GM12878 (cell line): ENCODE results near the gene CEP295NL. TPM values are rescaled to one million over a fixed set of nuclear protein-coding genes. Genes with fewer than 3 reads are reported as not detected.

Experiments
- ATAC-seq: fragments of 200-7000 bp; cut with Tn5 transposase; 3 replicates; pipeline ENCODE4 v1.9.1; 2020; ENCODE audit warnings: mild to moderate bottlenecking, moderate library complexity
- BruUV-seq: library from RNA; stranded (reverse); fragments of 400-500 nt; replicated peaks from 2 replicates; lab custom pipeline; 2021; lab: Mats Ljungman, UMichigan
- CTCF ChIA-PET: fragments of 300-600 bp; sonication (Branson Sonifier 250); formaldehyde crosslinking; extraction: SDS; loops from one replicate; lab custom pipeline; 2021; ENCODE audit warnings: inconsistent platforms; lab: Yijun Ruan, JAX
- POLR2A ChIA-PET: fragments of 350-600 bp; formaldehyde crosslinking; extraction: SDS; loops from one replicate; lab custom pipeline; 2021; ENCODE audit warnings: inconsistent platforms; lab: Charles Lee
- RAD21 ChIA-PET: fragments of 300-600 bp; sonication (Branson Sonifier 250); formaldehyde crosslinking; loops from one replicate; lab custom pipeline; 2023; ENCODE audit warnings: antibody characterized with exemption; ENCODE audit not compliant: unreplicated experiment; lab: Charles Lee
- SMC1A ChIA-PET: fragments of 300-600 bp; sonication (Branson Sonifier 250); formaldehyde crosslinking; loops from one replicate; lab custom pipeline; 2023; ENCODE audit not compliant: unreplicated experiment, uncharacterized antibody; lab: Charles Lee
- DNase-seq: peaks from one replicate; pipeline ENCODE4 v3.0.0-alpha.2; 2011; ENCODE audit warnings: low read depth, low spot score
- FAIRE-seq: peaks from 3 replicates; lab custom pipeline; 2011; peaks lifted over from hg19 to GRCh38; lab: Jason Lieb, UNC
- H2AFZ ChIP-seq: 2 replicates; pipeline ENCODE4 v1.6.0; 2011; ENCODE audit warnings: low read depth, low read length, control low read depth; ENCODE audit not compliant: control insufficient read depth
- H3K27ac ChIP-seq: 2 replicates; pipeline ENCODE4 v1.5.1; 2011; ENCODE audit warnings: control low read depth; ENCODE audit not compliant: control insufficient read depth, insufficient read depth
- H3K27me3 ChIP-seq, 2 experiments: replicated peaks in 1 of 2; 2 replicates each; pipeline versions ENCODE4 v1.6.0 to v1.6.1; 2011; ENCODE audit warnings: low read length in 1 of 2; ENCODE audit not compliant: control insufficient read depth in 2 of 2, insufficient read depth in 2 of 2
- H3K36me3 ChIP-seq, 2 experiments: 2 replicates each; pipeline ENCODE4 v1.5.1; 2011; ENCODE audit warnings: low read length in 1 of 2; ENCODE audit not compliant: control insufficient read depth in 2 of 2, insufficient read depth in 2 of 2
- H3K4me1 ChIP-seq: 2 replicates; pipeline ENCODE4 v1.6.1; 2011; ENCODE audit warnings: mild to moderate bottlenecking, low read length, moderate library complexity, mixed read lengths; ENCODE audit not compliant: control insufficient read depth, insufficient read depth
- H3K4me2 ChIP-seq: 2 replicates; pipeline ENCODE4 v1.6.0; 2011; ENCODE audit warnings: control low read depth; ENCODE audit not compliant: control insufficient read depth, insufficient read depth
- H3K4me3 ChIP-seq: fragments of 200-600 bp; sonication (generic); 2 replicates; pipeline ENCODE4 v1.5.1; 2016
- H3K79me2 ChIP-seq: 2 replicates; pipeline ENCODE4 v1.6.0; 2011; ENCODE audit warnings: low read length; ENCODE audit not compliant: control insufficient read depth, insufficient read depth
- H3K9ac ChIP-seq: 2 replicates; pipeline ENCODE4 v1.8.0; 2011; ENCODE audit warnings: low read length, control low read depth, mixed read lengths; ENCODE audit not compliant: control insufficient read depth, insufficient read depth
- H3K9me3 ChIP-seq: replicated peaks from 3 replicates; pipeline ENCODE4 v1.5.1; 2011; ENCODE audit warnings: mild to moderate bottlenecking, low read length; ENCODE audit not compliant: control insufficient read depth, insufficient read depth
- H4K20me1 ChIP-seq: 2 replicates; pipeline ENCODE4 v1.6.0; 2011; ENCODE audit not compliant: control insufficient read depth, insufficient read depth
- ATF2 ChIP-seq: IDR thresholded peaks from 2 replicates; pipeline ENCODE4 v1.6.1; 2012; ENCODE audit warnings: low read length, inconsistent platforms
- CUX1 ChIP-seq: IDR thresholded peaks from 2 replicates; pipeline ENCODE4 v1.6.1; 2012; ENCODE audit warnings: improper control_type of control experiment, low read depth, low read length; ENCODE audit not compliant: insufficient replicate concordance
- E4F1 ChIP-seq: fragments of 450-650 bp; IDR thresholded peaks from 2 replicates; pipeline ENCODE4 v1.6.1; 2018; ENCODE audit warnings: borderline replicate concordance, mild to moderate bottlenecking; ENCODE audit not compliant: partially characterized antibody
- EED ChIP-seq: sonication (generic); IDR thresholded peaks from 2 replicates; pipeline ENCODE4 v1.6.1; 2016; ENCODE audit warnings: antibody characterized with exemption, low read depth
- IKZF1 ChIP-seq: fragments of 450-650 bp; conservative IDR thresholded peaks from 2 replicates; pipeline ENCODE4 v1.6.1; 2017; ENCODE audit warnings: antibody characterized with exemption, mild to moderate bottlenecking
- MYB ChIP-seq: fragments of 150-350 bp; IDR thresholded peaks from 2 replicates; pipeline ENCODE4 v1.6.1; 2014; ENCODE audit warnings: mild to moderate bottlenecking, low read depth, low read length, borderline replicate concordance
- ZNF24 ChIP-seq: fragments of 450-650 bp; IDR thresholded peaks from 2 replicates; pipeline ENCODE4 v1.6.1; 2017; ENCODE audit warnings: antibody characterized with exemption, mild to moderate bottlenecking
- ZNF592 ChIP-seq: fragments of 450-650 bp; IDR thresholded peaks from 2 replicates; pipeline ENCODE4 v1.6.1; 2017; ENCODE audit warnings: mild to moderate bottlenecking, moderate library complexity
- WGBS: methylation state at CpG from one replicate; pipeline ENCODE4 v1.1.6; 2016; ENCODE audit warnings: low lambda C conversion rate; ENCODE audit not compliant: insufficient replicate concordance, insufficient coverage; ENCODE audit errors: missing lambda C conversion rate; 5-methylcytosine and 5-hydroxymethylcytosine counted together
- in situ Hi-C: fragments of 300-500 bp; cut with MboI; formaldehyde crosslinking; loops from 9 replicates; pipeline ENCODE4 v1.14.3; 2018; ENCODE audit warnings: mixed read lengths
- intact Hi-C: fragments of 100-400 bp; cut with micrococcal nuclease; formaldehyde crosslinking; loops from one replicate; pipeline ENCODE4 v1.14.2; 2022; ENCODE audit not compliant: unreplicated experiment
- polyA plus RNA-seq, 11 experiments: library from polyadenylated mRNA; depleted of rRNA in 4 of 11; unstranded in 6 of 11; stranded (reverse) in 5 of 11; fragments of >200 nt; fragmentation: Nextera tagmentation in 4 of 11; fragmentation: Illumina TruSeq in 1 of 11; extraction: Ambion mirVana in 4 of 11; extraction: Trizol in 1 of 11; gene quantifications; 1 replicate in 1 of 11; 2 replicates in 10 of 11; pipeline versions ENCODE4 v1.2.1 to v1.2.3, GENCODE V29; 2011 to 2016; ENCODE audit warnings: inconsistent platforms in 2 of 11, missing spikeins in 2 of 11, low read depth in 1 of 11
- total RNA-seq, 4 experiments: library from RNA; depleted of rRNA in 3 of 4; stranded (reverse); fragments of >200 nt in 3 of 4; fragmentation: Illumina TruSeq in 1 of 4; extraction: Trizol in 1 of 4; gene quantifications; 2 replicates each; pipeline versions ENCODE4 v1.2.1 to v1.2.3, GENCODE V29; 2013 to 2021

CEP295NL gene
- total and polyA plus RNA-seq, 10 of the 15 experiments (the other 5 are each of a cell fraction or from before 2014, with no cell fraction given): not detected

GRCh38 chr17:78878871-78879527 is 24.0 kb downstream of the CEP295NL start:
- SMC1A ChIA-PET: no interaction called here
- H3K4me1 ChIP-seq: peaks cover 10% of the 10 kb centered on the region
- no peak overlapping the region for H3K27ac ChIP-seq
- no peak for ATAC-seq
- no TSS peak for BruUV-seq
- in situ Hi-C loops (no loop called here), intact Hi-C loops (no loop called here)
- no peaks in the 10 kb centered on the region for H3K79me2 ChIP-seq
- RAD21 ChIA-PET: no interaction called here
- no peaks in the 10 kb centered on the region for H3K36me3 ChIP-seq
- no peak overlapping the region for H3K9ac ChIP-seq
- CTCF ChIA-PET: no interaction called here
- peaks cover 0 to 2% of the 10 kb centered on the region in 2 experiments; a peak in 1 of 4 replicates for H3K27me3 ChIP-seq
- POLR2A ChIA-PET: no interaction called here
- no peak for FAIRE-seq
- H4K20me1 ChIP-seq: no peaks in the 10 kb centered on the region
- DNase-seq: no peak
- 48% methylated on average over 14 of the region's 14 CpGs for WGBS
- no peak overlapping the region for H3K4me3 ChIP-seq
- no peak overlapping the region for H2AFZ ChIP-seq
- H3K9me3 ChIP-seq: no peaks in the 10 kb centered on the region
- no peak overlapping the region for H3K4me2 ChIP-seq
- TF ChIP-seq EED: no peak
- TF ChIP-seq ATF2: no peak
- TF ChIP-seq ZNF24: no peak
- TF ChIP-seq CUX1: no peak
- TF ChIP-seq MYB: no peak
- TF ChIP-seq IKZF1: no peak
- no peak for TF ChIP-seq ZNF592
- TF ChIP-seq E4F1: no peak
